ENCODE results near the gene GAS2L1.
A peak's percentile ranks its signal among the peaks of the same experiment; 100 is the strongest.

Gene GAS2L1

GRCh38 chr22:29325356-29325755 lies 18.9 kb downstream of the GAS2L1 start:
- CTCF ChIA-PET: no interaction called here
- no peak for DNase-seq (ENCODE audit: low spot score)
- no peak overlapping the region for H3K27ac ChIP-seq
- POLR2A ChIA-PET (ENCODE audit: low non-redundant PET): no interaction called here
- no peak for TF ChIP-seq CTCF (conservative IDR thresholded peaks at IDR 0.05; ENCODE audit: low read depth)

GRCh38 chr22:29325785-29326315 lies 19.4 kb downstream of the GAS2L1 start:
- TF ChIP-seq CTCF (conservative IDR thresholded peaks at IDR 0.05; ENCODE audit: low read depth): no peak
- ChIA-PET POLR2A (ENCODE audit: low non-redundant PET) (no interaction called here), CTCF (interaction anchor here (0.5 kb wide), 1 partner anchor 34 kb away, joined by 3 read pairs; no protein-coding TSS in a partner anchor)
- no peak for DNase-seq (ENCODE audit: low spot score)
- peak overlapping the region; percentile 13; the same call in 1 of the 2 replicates for H3K27ac ChIP-seq

GRCh38 chr22:29326481-29326880 lies 20.0 kb downstream of the GAS2L1 start:
- peak overlapping the region; percentile 13 for H3K27ac ChIP-seq
- ChIA-PET CTCF (no interaction called here), POLR2A (ENCODE audit: low non-redundant PET) (no interaction called here)
- DNase-seq (ENCODE audit: low spot score): no peak
- TF ChIP-seq CTCF (conservative IDR thresholded peaks at IDR 0.05; ENCODE audit: low read depth): no peak

DNA sequence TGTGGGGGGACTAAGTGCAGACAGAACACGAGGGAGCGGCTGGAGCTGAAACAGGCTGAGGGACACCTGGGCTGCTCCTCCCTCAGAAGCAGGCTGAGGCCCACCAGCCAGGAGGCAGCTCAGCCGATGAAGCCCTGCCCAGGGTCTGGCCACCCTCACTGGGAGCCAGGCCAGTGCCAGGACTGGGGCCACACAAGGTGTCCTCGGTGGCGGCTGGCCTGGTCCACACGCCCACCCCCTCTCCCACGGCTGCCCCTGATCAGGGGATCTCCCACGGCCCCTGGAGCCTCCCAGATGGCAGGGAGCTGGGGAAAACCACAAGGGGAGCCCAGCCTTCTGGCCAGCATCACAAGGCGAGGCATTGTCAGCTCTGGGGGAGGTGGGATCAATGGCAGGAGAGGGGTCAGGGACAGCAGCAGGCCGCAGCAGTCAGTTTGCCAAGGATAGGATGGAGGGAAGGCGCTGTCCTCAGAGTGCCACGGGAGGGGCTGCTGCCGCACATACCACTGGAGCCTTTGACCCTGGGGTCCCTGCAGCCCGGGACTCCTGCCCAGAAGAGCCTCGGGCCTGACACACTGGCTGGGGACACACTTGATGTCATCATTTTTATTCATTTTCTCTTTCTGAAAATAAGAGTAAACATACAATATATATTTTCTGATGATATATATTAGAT lies 20.8 kb downstream of the GAS2L1 start:
- H3K27ac ChIP-seq: peak overlapping the region; percentile 13; the same call in 1 of the 2 replicates
- POLR2A ChIA-PET (ENCODE audit: low non-redundant PET): no interaction called here
- CTCF ChIA-PET: interaction anchor here (0.5 to 0.6 kb wide), 2 partner anchors 100 to 155 kb away, joined by 3 to 4 read pairs; no protein-coding TSS in a partner anchor
- TF ChIP-seq CTCF (conservative IDR thresholded peaks at IDR 0.05; ENCODE audit: low read depth): no peak
- DNase-seq (ENCODE audit: low spot score): no peak

- no peak for TF ChIP-seq CTCF (conservative IDR thresholded peaks at IDR 0.05; ENCODE audit: low read depth)
- CTCF ChIA-PET: interaction anchor here (0.5 kb wide), 1 partner anchor 101 kb away, joined by 4 read pairs; no protein-coding TSS in a partner anchor
Observed at GRCh38 chr22:29328055-29328454, 21.6 kb downstream of the GAS2L1 start.

GRCh38 chr22:29328566-29329500 lies 22.4 kb downstream of the GAS2L1 start:
- H3K27ac ChIP-seq: peak overlapping the region; percentile 15
- ChIA-PET POLR2A (ENCODE audit: low non-redundant PET) (no interaction called here), CTCF (no interaction called here)

More at GRCh38 chr22:29328055-29328454, 21.6 kb downstream of the GAS2L1 start:
- POLR2A ChIA-PET (ENCODE audit: low non-redundant PET): no interaction called here
- no peak for DNase-seq (ENCODE audit: low spot score)
- H3K27ac ChIP-seq: peak overlapping the region; percentile 15

More at GRCh38 chr22:29328566-29329500, 22.4 kb downstream of the GAS2L1 start:
- TF ChIP-seq CTCF (conservative IDR thresholded peaks at IDR 0.05; ENCODE audit: low read depth): no peak
- DNase-seq (ENCODE audit: low spot score): no peak
